Neural progenitor cell (in vitro differentiated cells): ENCODE data around the gene MST1R. TPM values are rescaled to one million over a fixed set of nuclear protein-coding genes. Genes with fewer than 3 reads are reported as not detected.
A peak's percentile ranks its signal among the peaks of the same experiment; 100 is the strongest.

Source experiments
- DNase-seq: peaks from one replicate; pipeline ENCODE4 v3.0.0-alpha.2; 2016; ENCODE audit warnings: low spot score
- H2AFZ ChIP-seq: fragments of 200-600 bp; sonication (generic); replicated peaks from 2 replicates; pipeline ENCODE4 v1.6.1; 2016; ENCODE audit warnings: antibody characterized with exemption
- H3F3A ChIP-seq: fragments of 200-600 bp; sonication (generic); 2 replicates; pipeline ENCODE4 v1.6.1; 2016; ENCODE audit warnings: antibody characterized with exemption, low read depth
- H3K27ac ChIP-seq: fragments of 200-600 bp; sonication (generic); 2 replicates; pipeline ENCODE4 v1.5.1; 2016; ENCODE audit warnings: mild to moderate bottlenecking
- H3K27me3 ChIP-seq: fragments of 200-600 bp; sonication (generic); 2 replicates; pipeline ENCODE4 v1.6.1; 2016; ENCODE audit warnings: mild to moderate bottlenecking, moderate library complexity
- H3K36me3 ChIP-seq: fragments of 200-600 bp; sonication (generic); 2 replicates; pipeline ENCODE4 v1.5.1; 2016
- H3K4me1 ChIP-seq: fragments of 200-600 bp; sonication (generic); 2 replicates; pipeline ENCODE4 v1.6.1; 2016; ENCODE audit warnings: mixed run types
- H3K4me2 ChIP-seq: fragments of 200-600 bp; sonication (generic); 2 replicates; pipeline ENCODE4 v1.6.1; 2016
- H3K4me3 ChIP-seq: fragments of 200-600 bp; sonication (generic); 2 replicates; pipeline ENCODE4 v1.5.1; 2016
- H3K79me2 ChIP-seq: fragments of 200-600 bp; sonication (generic); 2 replicates; pipeline ENCODE4 v1.6.1; 2016; ENCODE audit warnings: low read depth
- H3K9ac ChIP-seq: fragments of 200-600 bp; sonication (generic); 2 replicates; pipeline ENCODE4 v1.6.1; 2016
- H3K9me3 ChIP-seq: fragments of 200-600 bp; sonication (generic); 2 replicates; pipeline ENCODE4 v1.5.1; 2016; ENCODE audit warnings: low read depth
- H4K20me1 ChIP-seq: fragments of 200-600 bp; sonication (generic); 2 replicates; pipeline ENCODE4 v1.6.1; 2016; ENCODE audit warnings: low read depth
- H3K27ac Mint-ChIP-seq: 3 replicates; pipeline ENCODE4 v1.8.0; 2021; ENCODE audit warnings: mixed read lengths
- H3K27me3 Mint-ChIP-seq: 2 replicates; pipeline ENCODE4 v1.8.0; 2022; ENCODE audit warnings: low read depth, mild to moderate bottlenecking, inconsistent platforms, moderate library complexity, mixed read lengths; ENCODE audit not compliant: insufficient read depth
- H3K36me3 Mint-ChIP-seq: 3 replicates; pipeline ENCODE4 v1.8.0; 2021; ENCODE audit warnings: mixed read lengths
- H3K4me1 Mint-ChIP-seq: 3 replicates; pipeline ENCODE4 v1.8.0; 2021; ENCODE audit warnings: mixed read lengths
- H3K4me3 Mint-ChIP-seq: 3 replicates; pipeline ENCODE4 v1.8.0; 2021; ENCODE audit warnings: mild to moderate bottlenecking, moderate library complexity, mixed read lengths
- H3K9me3 Mint-ChIP-seq: 3 replicates; pipeline ENCODE4 v1.8.0; 2020; ENCODE audit warnings: mixed read lengths
- CTCF ChIP-seq: fragments of 200-600 bp; sonication (generic); IDR thresholded peaks from 2 replicates; pipeline ENCODE4 v1.5.1; 2017; ENCODE audit warnings: antibody characterized with exemption, mild to moderate bottlenecking
- EZH2 ChIP-seq: fragments of 200-600 bp; sonication (generic); IDR thresholded peaks from 2 replicates; pipeline ENCODE4 v1.6.1; 2017; ENCODE audit warnings: antibody characterized with exemption, mild to moderate bottlenecking, moderate library complexity
- EZH2phosphoT487 ChIP-seq: fragments of 200-600 bp; sonication (generic); IDR thresholded peaks from 2 replicates; pipeline ENCODE4 v1.6.1; 2017; ENCODE audit warnings: antibody characterized with exemption
- total RNA-seq: library from RNA; depleted of rRNA; stranded (reverse); fragments of >200 nt; gene quantifications from 2 replicates; pipeline ENCODE4 v1.2.3, GENCODE V29; 2015; ENCODE audit warnings: low replicate concordance

Gene MST1R
- total RNA-seq, 1 donor from 2014 or later: 0.32 TPM

GRCh38 chr3:49867400-49867799 is 36.3 kb downstream of the MST1R start:
- peaks cover 25% of the 10 kb centered on the region for H4K20me1 ChIP-seq
- Mint-ChIP-seq H3K4me3 (peak overlapping the region; percentile 81), H3K9me3 (no peaks in the 10 kb centered on the region), H3K27ac (no peak overlapping the region), H3K4me1 (peaks cover 50% of the 10 kb centered on the region), H3K36me3 (no peaks in the 10 kb centered on the region), H3K27me3 (peaks cover 10% of the 10 kb centered on the region)
- H3K27me3 ChIP-seq: peaks cover 27% of the 10 kb centered on the region
- H3K9me3 ChIP-seq: no peaks in the 10 kb centered on the region
- no peak overlapping the region for H3K9ac ChIP-seq
- H3K79me2 ChIP-seq: no peaks in the 10 kb centered on the region
- H3K4me3 ChIP-seq: no peak overlapping the region
- peaks cover 7% of the 10 kb centered on the region for H3F3A ChIP-seq
- no peak overlapping the region for H2AFZ ChIP-seq
- no peaks in the 10 kb centered on the region for H3K36me3 ChIP-seq
- no peak overlapping the region for H3K27ac ChIP-seq
- H3K4me1 ChIP-seq: peaks cover 23% of the 10 kb centered on the region
- TF ChIP-seq EZH2 (no peak), CTCF (no peak), EZH2phosphoT487 (no peak)
- H3K4me2 ChIP-seq: peak overlapping the region; percentile 87
- no peak for DNase-seq

- Histone ChIP-seq H3K27ac (no peak overlapping the region), H3K27me3 (peaks cover 14% of the 10 kb centered on the region), H4K20me1 (peaks cover 25% of the 10 kb centered on the region), H3K9ac (no peak overlapping the region), H3F3A (peaks cover 7% of the 10 kb centered on the region), H3K4me1 (peaks cover 18% of the 10 kb centered on the region), H3K36me3 (no peaks in the 10 kb centered on the region), H3K4me2 (no peak overlapping the region), H3K4me3 (no peak overlapping the region), H2AFZ (no peak overlapping the region), H3K9me3 (no peaks in the 10 kb centered on the region), H3K79me2 (no peaks in the 10 kb centered on the region)
- no peaks in the 10 kb centered on the region for H3K9me3 Mint-ChIP-seq
- TF ChIP-seq CTCF (no peak), EZH2phosphoT487 (no peak), EZH2 (no peak)
- no peak overlapping the region for H3K27ac Mint-ChIP-seq
- peaks cover 2% of the 10 kb centered on the region for H3K36me3 Mint-ChIP-seq
- peaks cover 6% of the 10 kb centered on the region for H3K27me3 Mint-ChIP-seq
- no peak overlapping the region for H3K4me3 Mint-ChIP-seq
- DNase-seq: no peak
- peaks cover 34% of the 10 kb centered on the region for H3K4me1 Mint-ChIP-seq
Observed at GRCh38 chr3:49865198-49865784, 38.4 kb downstream of the MST1R start.

GRCh38 chr3:49864505-49864904 is 39.2 kb downstream of the MST1R start:
- H3K9me3 Mint-ChIP-seq: no peaks in the 10 kb centered on the region
- Histone ChIP-seq H3K27me3 (peaks cover 6% of the 10 kb centered on the region), H3K79me2 (no peaks in the 10 kb centered on the region), H3K36me3 (no peaks in the 10 kb centered on the region), H3K4me2 (no peak overlapping the region), H2AFZ (no peak overlapping the region), H3K27ac (no peak overlapping the region), H3K9me3 (no peaks in the 10 kb centered on the region), H3K4me3 (no peak overlapping the region), H3F3A (peaks cover 7% of the 10 kb centered on the region), H4K20me1 (peaks cover 25% of the 10 kb centered on the region), H3K4me1 (peaks cover 18% of the 10 kb centered on the region), H3K9ac (no peak overlapping the region)
- peaks cover 5% of the 10 kb centered on the region for H3K27me3 Mint-ChIP-seq
- H3K27ac Mint-ChIP-seq: no peak overlapping the region
- peaks cover 31% of the 10 kb centered on the region for H3K4me1 Mint-ChIP-seq
- no peak for DNase-seq
- TF ChIP-seq EZH2phosphoT487: no peak
- no peak for TF ChIP-seq CTCF
- TF ChIP-seq EZH2: no peak
- H3K4me3 Mint-ChIP-seq: no peak overlapping the region
- peaks cover 2% of the 10 kb centered on the region for H3K36me3 Mint-ChIP-seq
